Chondrocyte (in vitro differentiated cells): ENCODE results near the gene LRFN2. TPM values are rescaled to one million over a fixed set of nuclear protein-coding genes. Genes with fewer than 3 reads are reported as not detected.

ENCODE experiments used
- DNase-seq: peaks from one replicate; pipeline ENCODE4 v3.0.0; 2021; ENCODE audit warnings: mixed read lengths, low spot score
- H3K27ac Mint-ChIP-seq: one replicate; pipeline ENCODE4 v1.8.0; 2021; ENCODE audit warnings: mild to moderate bottlenecking, moderate library complexity, mixed read lengths; ENCODE audit not compliant: unreplicated experiment
- H3K27me3 Mint-ChIP-seq: 2 replicates; pipeline ENCODE4 v1.8.0; 2021; ENCODE audit warnings: low read depth, mixed read lengths
- H3K36me3 Mint-ChIP-seq: 2 replicates; pipeline ENCODE4 v1.8.0; 2021; ENCODE audit warnings: low read depth, mixed read lengths
- H3K4me1 Mint-ChIP-seq: 2 replicates; pipeline ENCODE4 v1.8.0; 2021; ENCODE audit warnings: low read depth, mild to moderate bottlenecking, mixed read lengths
- H3K4me3 Mint-ChIP-seq: one replicate; pipeline ENCODE4 v1.8.0; 2021; ENCODE audit warnings: mild to moderate bottlenecking, moderate library complexity, mixed read lengths; ENCODE audit not compliant: unreplicated experiment
- H3K9me3 Mint-ChIP-seq: 2 replicates; pipeline ENCODE4 v1.8.0; 2021; ENCODE audit warnings: low read depth, mixed read lengths
- total RNA-seq: library from RNA; stranded (reverse); gene quantifications from 3 replicates; pipeline ENCODE4 v1.2.1, GENCODE V29; 2021
- TF ChIP-seq, protein P1 (sequence below): fragments of 200-600 bp; sonication (generic); IDR thresholded peaks from 2 replicates; pipeline ENCODE4 v1.5.0; 2021; ENCODE audit warnings: antibody characterized with exemption, mild to moderate bottlenecking, moderate library complexity

The LRFN2 gene
- total RNA-seq, 1 donor from 2014 or later = 0.05 TPM

DNA sequence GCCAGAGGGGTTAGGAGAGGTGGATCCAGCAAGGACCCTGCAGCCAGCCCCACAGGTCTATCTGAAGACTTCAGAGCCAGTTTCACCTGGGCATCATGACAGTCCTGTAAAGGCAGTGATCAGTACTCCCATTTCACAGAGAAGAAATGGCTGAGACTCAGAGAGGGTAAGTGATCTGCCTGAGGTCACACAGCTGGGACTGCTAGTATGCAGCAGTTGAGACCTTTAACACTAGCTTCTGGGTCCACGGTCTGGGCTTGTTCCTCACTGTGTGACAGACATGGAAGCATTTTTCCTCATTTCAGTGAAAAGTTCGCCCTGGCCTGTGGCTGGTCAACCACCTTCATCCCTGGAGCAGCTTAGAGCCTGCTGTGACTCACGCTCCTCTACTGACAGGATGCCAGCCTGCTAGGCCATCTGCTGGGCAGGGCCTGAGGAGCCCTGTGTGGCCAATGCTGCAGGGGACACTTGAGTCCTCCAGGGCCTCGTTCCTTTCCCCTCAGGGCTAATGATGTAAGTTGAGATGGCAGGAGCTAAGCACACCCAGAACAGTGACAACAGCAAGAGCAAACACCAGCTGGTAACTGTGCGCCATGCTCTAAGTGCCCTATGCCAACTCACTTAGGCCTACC is 192.0 kb downstream of the LRFN2 start:
- Mint-ChIP-seq H3K9me3 (no peaks in the 10 kb centered on the region), H3K4me1 (peaks cover 12% of the 10 kb centered on the region), H3K27ac (no peak overlapping the region), H3K4me3 (no peak overlapping the region), H3K36me3 (no peaks in the 10 kb centered on the region), H3K27me3 (peaks cover 4% of the 10 kb centered on the region)
- no peak for DNase-seq
- TF ChIP-seq, protein P1, sequence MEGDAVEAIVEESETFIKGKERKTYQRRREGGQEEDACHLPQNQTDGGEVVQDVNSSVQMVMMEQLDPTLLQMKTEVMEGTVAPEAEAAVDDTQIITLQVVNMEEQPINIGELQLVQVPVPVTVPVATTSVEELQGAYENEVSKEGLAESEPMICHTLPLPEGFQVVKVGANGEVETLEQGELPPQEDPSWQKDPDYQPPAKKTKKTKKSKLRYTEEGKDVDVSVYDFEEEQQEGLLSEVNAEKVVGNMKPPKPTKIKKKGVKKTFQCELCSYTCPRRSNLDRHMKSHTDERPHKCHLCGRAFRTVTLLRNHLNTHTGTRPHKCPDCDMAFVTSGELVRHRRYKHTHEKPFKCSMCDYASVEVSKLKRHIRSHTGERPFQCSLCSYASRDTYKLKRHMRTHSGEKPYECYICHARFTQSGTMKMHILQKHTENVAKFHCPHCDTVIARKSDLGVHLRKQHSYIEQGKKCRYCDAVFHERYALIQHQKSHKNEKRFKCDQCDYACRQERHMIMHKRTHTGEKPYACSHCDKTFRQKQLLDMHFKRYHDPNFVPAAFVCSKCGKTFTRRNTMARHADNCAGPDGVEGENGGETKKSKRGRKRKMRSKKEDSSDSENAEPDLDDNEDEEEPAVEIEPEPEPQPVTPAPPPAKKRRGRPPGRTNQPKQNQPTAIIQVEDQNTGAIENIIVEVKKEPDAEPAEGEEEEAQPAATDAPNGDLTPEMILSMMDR = no peak

DNA sequence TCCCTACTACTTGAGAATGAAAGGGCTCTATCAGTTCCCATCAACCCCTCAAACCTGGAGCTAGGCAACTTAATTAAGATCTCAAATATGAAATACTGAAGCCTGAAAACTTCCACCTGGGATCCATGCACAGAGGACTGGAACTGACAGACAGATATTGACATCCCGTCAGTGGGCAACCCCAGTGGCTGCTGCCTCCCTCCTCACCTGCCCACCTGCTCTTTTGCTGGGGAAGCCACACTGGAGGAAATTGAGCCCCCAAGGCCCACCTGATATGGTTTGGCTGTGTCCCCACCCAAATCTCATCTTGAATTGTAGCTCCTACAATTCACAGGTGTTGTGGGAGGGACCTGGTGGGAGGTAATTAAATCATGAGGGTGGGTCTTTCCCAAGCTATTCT is 192.8 kb downstream of the LRFN2 start:
- no peak overlapping the region for H3K27ac Mint-ChIP-seq
- TF ChIP-seq, protein P1 = no peak
- H3K27me3 Mint-ChIP-seq = peaks cover 4% of the 10 kb centered on the region
- H3K4me3 Mint-ChIP-seq = no peak overlapping the region
- H3K4me1 Mint-ChIP-seq = peaks cover 20% of the 10 kb centered on the region
- no peaks in the 10 kb centered on the region for H3K9me3 Mint-ChIP-seq
- no peak for DNase-seq
- H3K36me3 Mint-ChIP-seq = no peaks in the 10 kb centered on the region

GRCh38 chr6:40393641-40394040 is 193.5 kb downstream of the LRFN2 start:
- TF ChIP-seq, protein P1 = no peak
- Mint-ChIP-seq H3K27me3 (peaks cover 4% of the 10 kb centered on the region), H3K4me1 (peaks cover 28% of the 10 kb centered on the region), H3K4me3 (no peak overlapping the region), H3K36me3 (no peaks in the 10 kb centered on the region), H3K9me3 (no peaks in the 10 kb centered on the region), H3K27ac (no peak overlapping the region)
- DNase-seq = no peak

GRCh38 chr6:40392589-40392988 is 194.6 kb downstream of the LRFN2 start:
- Mint-ChIP-seq H3K27ac (no peak overlapping the region), H3K9me3 (no peaks in the 10 kb centered on the region), H3K36me3 (no peaks in the 10 kb centered on the region), H3K27me3 (peaks cover 6% of the 10 kb centered on the region), H3K4me3 (no peak overlapping the region), H3K4me1 (peaks cover 34% of the 10 kb centered on the region)
- TF ChIP-seq, protein P1 = no peak
- no peak for DNase-seq

DNA sequence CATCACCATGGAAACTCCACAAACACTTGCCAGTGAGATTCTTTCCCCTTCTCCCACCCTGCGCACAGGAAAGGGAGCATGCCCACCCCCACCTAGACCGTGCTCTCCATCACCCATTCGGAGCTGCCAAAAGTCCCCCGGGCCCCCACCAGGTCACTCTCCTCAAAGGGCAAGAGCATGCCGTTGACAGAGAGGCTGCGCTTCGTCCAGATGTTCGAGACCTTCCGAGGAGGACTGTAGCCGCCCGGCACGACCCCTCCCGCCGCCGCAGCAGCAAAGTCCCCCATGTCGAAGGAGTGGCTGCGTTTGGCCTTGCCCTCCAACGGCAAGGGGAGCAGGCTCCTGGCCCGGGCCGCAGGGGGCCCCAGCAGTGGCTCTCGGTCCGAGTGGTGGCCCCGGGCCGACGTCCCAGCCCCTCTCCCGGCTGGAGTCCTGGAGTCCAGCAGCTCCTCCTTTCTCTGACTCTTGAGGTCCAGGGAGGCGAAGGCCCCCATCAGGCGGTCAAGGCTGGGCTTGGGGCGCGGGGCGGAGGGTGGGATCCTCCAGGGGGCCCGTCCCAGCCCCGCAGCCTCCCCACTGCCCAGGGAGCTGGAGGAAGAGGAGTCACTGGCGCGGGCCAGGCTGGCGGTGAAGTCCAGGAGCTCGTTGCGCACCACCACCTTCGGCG is 195.2 kb downstream of the LRFN2 start:
- Mint-ChIP-seq H3K9me3 (no peaks in the 10 kb centered on the region), H3K27me3 (peaks cover 6% of the 10 kb centered on the region), H3K27ac (no peak overlapping the region), H3K4me3 (no peak overlapping the region), H3K4me1 (peaks cover 39% of the 10 kb centered on the region), H3K36me3 (no peaks in the 10 kb centered on the region)
- DNase-seq = no peak
- TF ChIP-seq, protein P1 = no peak
